Kidney (tissue), 14 donors: ENCODE measurements around the gene TNMD. TPM values are rescaled to one million over a fixed set of nuclear protein-coding genes. Genes with fewer than 3 reads are reported as not detected.

Experiments
- DNase-seq, 5 donors: peaks; one replicate each; pipeline ENCODE4 v3.0.0-alpha.2; 2013 to 2020
- FAIRE-seq: peaks from 2 replicates; lab custom pipeline; 2012; peaks lifted over from hg19 to GRCh38; lab: Jason Lieb, UNC
- H3K27ac ChIP-seq, 2 donors: one replicate each; pipeline ENCODE4 v1.7.0; 2013; ENCODE audit warnings: low read depth in 2 of 2, low read length in 2 of 2, inconsistent platforms in 1 of 2
- H3K27me3 ChIP-seq: one replicate; pipeline ENCODE4 v1.7.1; 2013; ENCODE audit warnings: low read length, inconsistent platforms; ENCODE audit not compliant: control insufficient read depth, insufficient read depth
- H3K36me3 ChIP-seq, 3 donors: one replicate each; pipeline versions ENCODE4 v1.7.0 to v1.7.1; 2013; ENCODE audit warnings: low read length in 3 of 3, control low read depth in 1 of 3, inconsistent platforms in 1 of 3; ENCODE audit not compliant: insufficient read depth in 3 of 3, control insufficient read depth in 2 of 3
- H3K4me1 ChIP-seq, 3 donors: one replicate each; pipeline versions ENCODE4 v1.7.0 to v1.7.1; 2013; ENCODE audit warnings: low read length in 3 of 3, inconsistent platforms in 1 of 3, low read depth in 1 of 3; ENCODE audit not compliant: control insufficient read depth in 2 of 3, insufficient read depth in 2 of 3
- H3K4me3 ChIP-seq, 3 donors: one replicate each; pipeline versions ENCODE4 v1.7.0 to v1.8.1; 2013; ENCODE audit warnings: low read length in 3 of 3, control low read depth in 1 of 3, inconsistent platforms in 1 of 3
- H3K9ac ChIP-seq, 3 donors: one replicate each; pipeline versions ENCODE4 v1.7.0 to v1.7.1; 2013; ENCODE audit warnings: low read length in 3 of 3, control low read depth in 1 of 3, inconsistent platforms in 1 of 3
- H3K9me3 ChIP-seq, 3 donors: one replicate each; pipeline versions ENCODE4 v1.7.0 to v1.7.1; 2013; ENCODE audit warnings: low read length in 3 of 3, control low read depth in 1 of 3, inconsistent platforms in 1 of 3; ENCODE audit not compliant: control insufficient read depth in 2 of 3, insufficient read depth in 1 of 3
- CTCF ChIP-seq: IDR thresholded peaks from 3 replicates; pipeline ENCODE4 v1.5.1; 2012; ENCODE audit warnings: mild to moderate bottlenecking, moderate library complexity, borderline replicate concordance; ENCODE audit not compliant: insufficient read depth; ENCODE audit errors: extremely low read depth
- intact Hi-C: fragments of 100-400 bp; cut with DNase I; formaldehyde crosslinking; loops from one replicate; pipeline ENCODE4 v1.11.1; 2022
- polyA plus RNA-seq: library from polyadenylated mRNA; stranded (reverse); fragments of 350-450 nt; fragmentation: Illumina TruSeq; extraction: RNeasy Lipid Tissue Mini Kit (QIAGEN cat#74804); gene quantifications from one replicate; pipeline ENCODE4 v1.2.3, GENCODE V29; 2014; ENCODE audit warnings: low read depth, low replicate concordance; ENCODE audit not compliant: insufficient read depth
- total RNA-seq: library from RNA; stranded (reverse); fragmentation: NEBNext Ultra II Directional; extraction: Animal tissue kit (Norgen Biotek cat#: 25700); gene quantifications from one replicate; pipeline ENCODE4 v1.2.1, GENCODE V29; 2021
- donor health status: control.
- donor health status: control.
- donor health status: control.
- donor health status: control.
- donor health status: control.
- donor health status: DM: yes; HTN: yes; CAD: no.
- donor health status: Normal renal cell carcinoma (clear cell type).

The TNMD gene
- total and polyA plus RNA-seq, 2 donors from 2014 or later, result 0.63 to 2.6 TPM

- Histone ChIP-seq H3K4me3 (peak within 1 kb of the TSS; percentile 61 to 82 (median 72)), H3K27ac (peak within 1 kb of the TSS in 1 of 2 donors; percentile 47), H3K27me3 (peaks cover 2% of the 10 kb centered on the region), H3K9me3 (no peaks in the 10 kb centered on the region), H3K9ac (peak within 1 kb of the TSS; percentile 15 to 71 (median 38)), H3K4me1 (no peaks in the 10 kb centered on the region), H3K36me3 (peaks cover 0 to 3% (median 0%) of the 10 kb centered on the region in 3 donors)
- intact Hi-C loops, result no loop called here
- DNase-seq (peak; percentile 83 to 97 (median 93)), FAIRE-seq (peak; percentile 84)
- peak; percentile 37 for TF ChIP-seq CTCF
Measured at GRCh38 chrX:100636321-100636991, 51.7 kb downstream of the TNMD start, which contains the start of gene TSPAN6. TSPAN6 (minus strand) TSS chrX:100636806; CDS start chrX:100636694, 112 bp downstream.

- intact Hi-C loops, result no loop called here
- H3K27me3 ChIP-seq, result peaks cover 2% of the 10 kb centered on the region
- DNase-seq, result peak in 2 of 5 donors; percentile 35 to 64
- no peaks in the 10 kb centered on the region for H3K4me1 ChIP-seq
- no peak overlapping the region for H3K4me3 ChIP-seq
- no peak for FAIRE-seq
- no peaks in the 10 kb centered on the region for H3K36me3 ChIP-seq
- no peaks in the 10 kb centered on the region for H3K9me3 ChIP-seq
- TF ChIP-seq CTCF, result no peak
- H3K27ac ChIP-seq, result no peak overlapping the region
- H3K9ac ChIP-seq, result no peak overlapping the region
Measured at GRCh38 chrX:100642290-100642689, 57.6 kb downstream of the TNMD start.

GRCh38 chrX:100643212-100643611 is 58.5 kb downstream of the TNMD start:
- DNase-seq (no peak), FAIRE-seq (no peak)
- Histone ChIP-seq H3K36me3 (no peaks in the 10 kb centered on the region), H3K9me3 (no peaks in the 10 kb centered on the region), H3K27me3 (no peaks in the 10 kb centered on the region), H3K4me1 (no peaks in the 10 kb centered on the region), H3K27ac (no peak overlapping the region), H3K4me3 (no peak overlapping the region), H3K9ac (no peak overlapping the region)
- intact Hi-C loops, result no loop called here
- no peak for TF ChIP-seq CTCF
